ENCODE data around the gene LRRN4CL.

The LRRN4CL gene

GRCh38 chr11:62726915-62727164 is 37.5 kb upstream of the LRRN4CL start:
- Histone ChIP-seq H3K9ac (ENCODE audit: low read length) (peak overlapping the region; percentile 92), H4K20me1 (ENCODE audit: insufficient read depth, low read length) (peaks cover 10% of the 10 kb centered on the region; the same call in 1 of the 2 replicates), H2AFZ (ENCODE audit: low read length) (no peak overlapping the region), H3F3A (ENCODE audit: insufficient read depth, low read length) (peaks cover 32% of the 10 kb centered on the region), H3K36me3 (replicated peaks; ENCODE audit: insufficient read depth, low read length) (peaks cover 23% of the 10 kb centered on the region), H3K9me3 (replicated peaks; ENCODE audit: insufficient read depth, low read length) (no peaks in the 10 kb centered on the region), H3K27ac (ENCODE audit: low read length) (peak overlapping the region; percentile 92; the same call in 1 of the 2 replicates), H3K9me2 (replicated peaks; ENCODE audit: insufficient read depth, low read length) (no peaks in the 10 kb centered on the region), H3K4me2 (ENCODE audit: low read depth, low read length) (peak overlapping the region; percentile 89; the same call in 1 of the 2 replicates), H3K4me1 (ENCODE audit: low read length) (peaks cover 14% of the 10 kb centered on the region), H3K79me2 (ENCODE audit: low read length) (peaks cover 79% of the 10 kb centered on the region), H3K4me3 (ENCODE audit: low read length) (peak overlapping the region; percentile 93), H3K27me3 (replicated peaks; ENCODE audit: insufficient read depth, low read length) (no peaks in the 10 kb centered on the region)
- TF ChIP-seq EZH2phosphoT487 (IDR thresholded peaks at IDR 0.05; ENCODE audit: low read length) (no peak), EZH2 (optimal IDR thresholded peaks at IDR 0.05; ENCODE audit: low read depth, low read length) (no peak)
- TF ChIP-seq, protein P1, sequence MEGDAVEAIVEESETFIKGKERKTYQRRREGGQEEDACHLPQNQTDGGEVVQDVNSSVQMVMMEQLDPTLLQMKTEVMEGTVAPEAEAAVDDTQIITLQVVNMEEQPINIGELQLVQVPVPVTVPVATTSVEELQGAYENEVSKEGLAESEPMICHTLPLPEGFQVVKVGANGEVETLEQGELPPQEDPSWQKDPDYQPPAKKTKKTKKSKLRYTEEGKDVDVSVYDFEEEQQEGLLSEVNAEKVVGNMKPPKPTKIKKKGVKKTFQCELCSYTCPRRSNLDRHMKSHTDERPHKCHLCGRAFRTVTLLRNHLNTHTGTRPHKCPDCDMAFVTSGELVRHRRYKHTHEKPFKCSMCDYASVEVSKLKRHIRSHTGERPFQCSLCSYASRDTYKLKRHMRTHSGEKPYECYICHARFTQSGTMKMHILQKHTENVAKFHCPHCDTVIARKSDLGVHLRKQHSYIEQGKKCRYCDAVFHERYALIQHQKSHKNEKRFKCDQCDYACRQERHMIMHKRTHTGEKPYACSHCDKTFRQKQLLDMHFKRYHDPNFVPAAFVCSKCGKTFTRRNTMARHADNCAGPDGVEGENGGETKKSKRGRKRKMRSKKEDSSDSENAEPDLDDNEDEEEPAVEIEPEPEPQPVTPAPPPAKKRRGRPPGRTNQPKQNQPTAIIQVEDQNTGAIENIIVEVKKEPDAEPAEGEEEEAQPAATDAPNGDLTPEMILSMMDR (IDR thresholded peaks at IDR 0.05; ENCODE audit: low read length) = no peak
- no peak for DNase-seq

GRCh38 chr11:62726156-62726914 is 37.0 kb upstream of the LRRN4CL start:
- no peak for DNase-seq
- Histone ChIP-seq H3K4me1 (ENCODE audit: low read length) (peaks cover 14% of the 10 kb centered on the region), H3K9me2 (replicated peaks; ENCODE audit: insufficient read depth, low read length) (no peaks in the 10 kb centered on the region), H3K4me2 (ENCODE audit: low read depth, low read length) (peak overlapping the region; percentile 89), H3K36me3 (replicated peaks; ENCODE audit: insufficient read depth, low read length) (peaks cover 28% of the 10 kb centered on the region), H3K9me3 (replicated peaks; ENCODE audit: insufficient read depth, low read length) (no peaks in the 10 kb centered on the region), H3K79me2 (ENCODE audit: low read length) (peaks cover 80% of the 10 kb centered on the region), H3K27ac (ENCODE audit: low read length) (peak overlapping the region; percentile 92; the same call in 1 of the 2 replicates), H3K9ac (ENCODE audit: low read length) (peak overlapping the region; percentile 92), H2AFZ (ENCODE audit: low read length) (no peak overlapping the region), H3K27me3 (replicated peaks; ENCODE audit: insufficient read depth, low read length) (no peaks in the 10 kb centered on the region), H3K4me3 (ENCODE audit: low read length) (peak overlapping the region; percentile 93), H3F3A (ENCODE audit: insufficient read depth, low read length) (peaks cover 37% of the 10 kb centered on the region), H4K20me1 (ENCODE audit: insufficient read depth, low read length) (peaks cover 10% of the 10 kb centered on the region; the same call in 1 of the 2 replicates)
- TF ChIP-seq EZH2 (optimal IDR thresholded peaks at IDR 0.05; ENCODE audit: low read depth, low read length) = no peak
- TF ChIP-seq EZH2phosphoT487 (IDR thresholded peaks at IDR 0.05; ENCODE audit: low read length) = no peak
- TF ChIP-seq, protein P1 (IDR thresholded peaks at IDR 0.05; ENCODE audit: low read length) = no peak

- Histone ChIP-seq H3F3A (ENCODE audit: insufficient read depth, low read length) (peaks cover 42% of the 10 kb centered on the region), H2AFZ (ENCODE audit: low read length) (no peak overlapping the region), H3K4me1 (ENCODE audit: low read length) (peaks cover 14% of the 10 kb centered on the region), H3K36me3 (replicated peaks; ENCODE audit: insufficient read depth, low read length) (peaks cover 32% of the 10 kb centered on the region), H3K9ac (ENCODE audit: low read length) (peak overlapping the region; percentile 92), H3K27me3 (replicated peaks; ENCODE audit: insufficient read depth, low read length) (no peaks in the 10 kb centered on the region), H3K9me3 (replicated peaks; ENCODE audit: insufficient read depth, low read length) (no peaks in the 10 kb centered on the region), H3K4me2 (ENCODE audit: low read depth, low read length) (peak overlapping the region; percentile 89), H3K27ac (ENCODE audit: low read length) (peak overlapping the region; percentile 92; the same call in 1 of the 2 replicates), H3K9me2 (replicated peaks; ENCODE audit: insufficient read depth, low read length) (no peaks in the 10 kb centered on the region), H3K4me3 (ENCODE audit: low read length) (peak overlapping the region; percentile 93), H4K20me1 (ENCODE audit: insufficient read depth, low read length) (peaks cover 10% of the 10 kb centered on the region; the same call in 1 of the 2 replicates), H3K79me2 (ENCODE audit: low read length) (peaks cover 82% of the 10 kb centered on the region)
- no peak for DNase-seq
- no peak for TF ChIP-seq EZH2 (optimal IDR thresholded peaks at IDR 0.05; ENCODE audit: low read depth, low read length)
- no peak for TF ChIP-seq EZH2phosphoT487 (IDR thresholded peaks at IDR 0.05; ENCODE audit: low read length)
- TF ChIP-seq, protein P1 (IDR thresholded peaks at IDR 0.05; ENCODE audit: low read length) = no peak
These were observed 36.3 kb upstream of the LRRN4CL start for GRCh38 chr11:62725646-62726045.

All from MM.1S (cell line).